ENCODE data around the gene IPCEF1. TPM values are rescaled to one million over a fixed set of nuclear protein-coding genes. Genes with fewer than 3 reads are reported as not detected.

The IPCEF1 gene
- total and polyA plus RNA-seq, 2 of the 8 experiments (the other 6 are each of a cell fraction or from before 2014, with no cell fraction given), result 0.41 to 0.78 TPM

- no peak overlapping the region for H2BK15ac ChIP-seq (ENCODE audit: low read length)
- H2AFZ ChIP-seq (ENCODE audit: low read length), result 0 out of 2 replicates have a peak overlapping the region, but pooled peaks have one; percentile 36
- H3K4ac ChIP-seq (replicated peaks; ENCODE audit: insufficient read length, low read depth, low read length), result no peak overlapping the region
- 64% methylated on average over 3 of the region's 3 CpGs; no CpG with 5 or more reads in 1 of the 2 experiments for WGBS, 2 experiments (ENCODE audit: extremely low coverage in 1 of 2, insufficient coverage in 1 of 2, insufficient read length in 1 of 2, insufficient replicate concordance in 2 of 2, low coverage in 1 of 2, low lambda C conversion rate in 2 of 2, missing lambda C conversion rate in 1 of 2)
- H3K18ac ChIP-seq (ENCODE audit: extremely low read depth, low read length), result no peak overlapping the region
- H3K79me2 ChIP-seq (ENCODE audit: control insufficient read depth in 1 of 2, insufficient read depth in 2 of 2, low read length in 2 of 2), result no peaks in the 10 kb centered on the region
- H4K20me1 ChIP-seq (replicated peaks in 1 of 2; ENCODE audit: control insufficient read depth in 1 of 2, insufficient read depth in 2 of 2, low read length in 2 of 2), result no peaks in the 10 kb centered on the region
- H3K4me3 ChIP-seq (ENCODE audit: extremely low read depth in 1 of 4, insufficient read depth in 2 of 4, low read depth in 3 of 4, low read length in 4 of 4), result no peak overlapping the region
- no peak overlapping the region for H2BK5ac ChIP-seq (ENCODE audit: low read depth, low read length)
- no peaks in the 10 kb centered on the region for H3K79me1 ChIP-seq (ENCODE audit: low read depth, low read length)
- no peak overlapping the region for H3K9ac ChIP-seq (replicated peaks in 1 of 4; ENCODE audit: extremely low read depth in 1 of 4, low read depth in 3 of 4, low read length in 3 of 4)
- no peak overlapping the region for H3K23ac ChIP-seq (ENCODE audit: insufficient read length)
- FAIRE-seq (no peak), DNase-seq (ENCODE audit: low read depth in 1 of 2, low spot score in 2 of 2) (no peak)
- no peaks in the 10 kb centered on the region for H3K4me1 ChIP-seq (replicated peaks in 1 of 4; ENCODE audit: control insufficient read depth in 3 of 4, insufficient read depth in 4 of 4, low read length in 3 of 4)
- no peak overlapping the region for H4K8ac ChIP-seq (ENCODE audit: extremely low read depth, insufficient read depth, low read length)
- H2BK120ac ChIP-seq (replicated peaks; ENCODE audit: low read depth, low read length), result no peak overlapping the region
- H3K9me3 ChIP-seq (ENCODE audit: insufficient read depth in 2 of 2, low read depth in 1 of 2, low read length in 1 of 2), result no peaks in the 10 kb centered on the region
- no peaks in the 10 kb centered on the region for H3K27me3 ChIP-seq (replicated peaks in 1 of 4; ENCODE audit: control insufficient read depth in 3 of 4, extremely low read depth in 1 of 4, insufficient read depth in 3 of 4, low read length in 3 of 4)
- no peak overlapping the region for H3K27ac ChIP-seq (ENCODE audit: low read depth, low read length)
- ChIA-PET POLR2A (ENCODE audit: partially characterized antibody) (interaction anchor here (0.6 kb wide), 1 partner anchor 50 kb away, joined by 3 read pairs; no protein-coding TSS in a partner anchor), CTCF (ENCODE audit: partially characterized antibody) (interaction anchor here (1.0 to 1.1 kb wide), 2 partner anchors 84 to 203 kb away, joined by 3 to 4 read pairs; no protein-coding TSS in a partner anchor)
- no peak overlapping the region for H3K14ac ChIP-seq (ENCODE audit: insufficient read length)
- H2BK12ac ChIP-seq (ENCODE audit: low read depth, low read length), result no peak overlapping the region
- H3K36me3 ChIP-seq (ENCODE audit: control insufficient read depth in 2 of 4, insufficient read depth in 4 of 4, low read length in 3 of 4), result no peaks in the 10 kb centered on the region
- H3K56ac ChIP-seq (replicated peaks; ENCODE audit: insufficient read length, low read depth, low read length), result no peak overlapping the region
- no peak overlapping the region for H2AK5ac ChIP-seq (ENCODE audit: low read depth, low read length)
- no peak overlapping the region for H4K91ac ChIP-seq (replicated peaks; ENCODE audit: insufficient read length, low read length)
- no peak overlapping the region for H4K5ac ChIP-seq (ENCODE audit: insufficient read length, low read depth, low read length)
- H2BK20ac ChIP-seq (ENCODE audit: low read length), result no peak overlapping the region
- no peaks in the 10 kb centered on the region for H3K23me2 ChIP-seq (ENCODE audit: low read depth, low read length)
- no peak overlapping the region for H3K4me2 ChIP-seq (ENCODE audit: insufficient read depth in 1 of 2, low read depth in 2 of 2, low read length in 2 of 2)
- TF ChIP-seq BRCA1 (IDR thresholded peaks at IDR 0.05; ENCODE audit: low read depth, low read length) (no peak), CBX5 (IDR thresholded peaks at IDR 0.05; ENCODE audit: low read depth, low read length) (no peak), MAFK (IDR thresholded peaks at IDR 0.05; ENCODE audit: low read depth, low read length) (no peak), SP4 (IDR thresholded peaks at IDR 0.05; ENCODE audit: low read length) (no peak), BACH1 (IDR thresholded peaks at IDR 0.05; ENCODE audit: low read length) (no peak), RFX5 (IDR thresholded peaks at IDR 0.05; ENCODE audit: borderline replicate concordance, low read depth, low read length) (no peak), CTBP2 (IDR thresholded peaks at IDR 0.05; ENCODE audit: borderline replicate concordance, insufficient read depth, insufficient read length, low read length) (no peak), KDM1A (IDR thresholded peaks at IDR 0.05; ENCODE audit: borderline replicate concordance, low read length) (no peak), RXRA (IDR thresholded peaks at IDR 0.05; ENCODE audit: insufficient read depth, low read depth, low read length) (no peak), KDM4A (IDR thresholded peaks at IDR 0.05; ENCODE audit: low read depth, low read length, severe bottlenecking) (no peak), RBBP5 (IDR thresholded peaks at IDR 0.05; ENCODE audit: borderline replicate concordance, low read depth, low read length) (no peak), TAF1 (IDR thresholded peaks at IDR 0.05; ENCODE audit: low read depth, low read length) (no peak), KDM5A (IDR thresholded peaks at IDR 0.05; ENCODE audit: low read length) (no peak), SUZ12 (IDR thresholded peaks at IDR 0.05; ENCODE audit: low read length) (no peak), SP1 (IDR thresholded peaks at IDR 0.05; ENCODE audit: low read depth, low read length) (no peak), ASH2L (IDR thresholded peaks at IDR 0.05; ENCODE audit: low read length) (no peak)
These were observed 58.9 kb downstream of the IPCEF1 start for GRCh38 chr6:154297721-154298120.
